SU-DHL-6 (cell line): ENCODE data around the gene KLHL40.

Experiments used
- H2AFZ ChIP-seq: fragments of 200-600 bp; sonication (generic); 2 replicates; pipeline ENCODE4 v1.6.1; 2014; ENCODE audit warnings: low read depth, mild to moderate bottlenecking, moderate library complexity, mixed read lengths, antibody characterized with exemption, low read length; ENCODE audit not compliant: severe bottlenecking
- H3F3A ChIP-seq: fragments of 200-600 bp; shearing (Covaris generic); 2 replicates; pipeline ENCODE4 v1.6.0; 2016; ENCODE audit warnings: antibody characterized with exemption, mild to moderate bottlenecking; ENCODE audit not compliant: insufficient read depth
- H3K27ac ChIP-seq: fragments of 200-600 bp; sonication (generic); 2 replicates; pipeline ENCODE4 v1.5.1; 2016; ENCODE audit warnings: low read depth, mild to moderate bottlenecking, low read length, moderate library complexity, mixed read lengths
- H3K27me3 ChIP-seq: fragments of 200-600 bp; sonication (generic), shearing (Covaris generic); 2 replicates; pipeline ENCODE4 v1.6.0; 2014; ENCODE audit warnings: mild to moderate bottlenecking, low read length
- H3K36me3 ChIP-seq: fragments of 200-600 bp; sonication (generic); 2 replicates; pipeline ENCODE4 v1.6.1; 2014; ENCODE audit warnings: mild to moderate bottlenecking, low read length, mixed read lengths
- H3K4me2 ChIP-seq: fragments of 300-600, 200-600 bp; shearing (Covaris generic), sonication (generic); 2 replicates; pipeline ENCODE4 v1.6.0; 2014; ENCODE audit warnings: low read length, low read depth, mild to moderate bottlenecking; ENCODE audit not compliant: poor library complexity, severe bottlenecking
- H3K4me3 ChIP-seq: fragments of 200-600 bp; sonication (generic); 2 replicates; pipeline ENCODE4 v1.5.1; 2014; ENCODE audit warnings: antibody characterized with exemption, low read length, mild to moderate bottlenecking, mixed read lengths; ENCODE audit not compliant: insufficient read depth, poor library complexity, severe bottlenecking
- H3K79me2 ChIP-seq: fragments of 200-600 bp; sonication (generic); 2 replicates; pipeline ENCODE4 v1.6.1; 2014; ENCODE audit warnings: mild to moderate bottlenecking, low read length, moderate library complexity; ENCODE audit not compliant: insufficient read depth
- H3K9ac ChIP-seq: fragments of 200-600 bp; sonication (generic); 2 replicates; pipeline ENCODE4 v1.7.0; 2014; ENCODE audit warnings: mild to moderate bottlenecking, low read length
- H3K9me2 ChIP-seq: fragments of 200-600 bp; sonication (generic); replicated peaks from 2 replicates; pipeline ENCODE4 v1.6.1; 2014; ENCODE audit warnings: low read length; ENCODE audit not compliant: insufficient read depth
- H3K9me3 ChIP-seq: fragments of 200-600 bp; sonication (generic); 2 replicates; pipeline ENCODE4 v1.6.1; 2014; ENCODE audit warnings: low read length, mixed read lengths; ENCODE audit not compliant: insufficient read depth
- H4K20me1 ChIP-seq: fragments of 200-600 bp; sonication (generic); 2 replicates; pipeline ENCODE4 v1.6.1; 2014; ENCODE audit warnings: low read depth, mild to moderate bottlenecking, antibody characterized with exemption, low read length, moderate library complexity, mixed read lengths
- CTCF ChIP-seq: fragments of 200-600 bp; sonication (generic); IDR thresholded peaks from one replicate; pipeline ENCODE4 v1.5.1; 2017; ENCODE audit warnings: antibody characterized with exemption, mild to moderate bottlenecking, low read length, moderate library complexity; ENCODE audit not compliant: insufficient read depth, poor library complexity, severe bottlenecking
- EZH2phosphoT487 ChIP-seq: fragments of 200-600 bp; sonication (generic), shearing (Covaris generic); conservative IDR thresholded peaks from 2 replicates; pipeline ENCODE4 v1.6.1; 2018; ENCODE audit warnings: mild to moderate bottlenecking, antibody characterized with exemption, low read length, moderate library complexity, mixed read lengths

KLHL40 gene

DNA sequence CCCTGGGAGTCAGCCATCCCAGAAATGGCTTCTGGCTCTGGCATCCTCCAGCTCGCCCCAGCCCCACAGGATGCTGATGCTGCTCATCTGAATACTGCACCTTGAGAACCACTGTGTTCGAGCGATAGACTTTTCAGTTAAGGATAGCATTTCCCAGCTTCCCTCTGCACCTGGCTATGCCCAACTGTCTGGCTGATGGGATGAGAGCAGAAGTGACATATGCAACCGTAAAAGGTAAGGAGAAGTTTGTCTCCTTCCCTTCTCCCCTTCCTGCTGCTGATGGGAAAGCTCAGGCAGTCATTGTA lies 27.0 kb downstream of the KLHL40 start:
- Histone ChIP-seq H3K27me3 (no peaks in the 10 kb centered on the region), H3K9ac (no peak overlapping the region), H4K20me1 (no peaks in the 10 kb centered on the region), H2AFZ (no peak overlapping the region), H3K4me2 (no peak overlapping the region), H3K4me3 (no peak overlapping the region), H3K9me3 (no peaks in the 10 kb centered on the region), H3K27ac (no peak overlapping the region), H3K36me3 (no peaks in the 10 kb centered on the region), H3K9me2 (no peaks in the 10 kb centered on the region), H3K79me2 (no peaks in the 10 kb centered on the region), H3F3A (no peaks in the 10 kb centered on the region)
- no peak for TF ChIP-seq EZH2phosphoT487

- H3K4me3 ChIP-seq, result no peak overlapping the region
- no peak overlapping the region for H3K4me2 ChIP-seq
- no peaks in the 10 kb centered on the region for H3K36me3 ChIP-seq
- no peaks in the 10 kb centered on the region for H3K9me2 ChIP-seq
- H3F3A ChIP-seq, result no peaks in the 10 kb centered on the region
- H3K27me3 ChIP-seq, result no peaks in the 10 kb centered on the region
- no peak for TF ChIP-seq CTCF
- no peak for TF ChIP-seq EZH2phosphoT487
- H4K20me1 ChIP-seq, result no peaks in the 10 kb centered on the region
- H3K79me2 ChIP-seq, result no peaks in the 10 kb centered on the region
- H3K9me3 ChIP-seq, result no peaks in the 10 kb centered on the region
- H3K9ac ChIP-seq, result no peak overlapping the region
- no peak overlapping the region for H3K27ac ChIP-seq
- H2AFZ ChIP-seq, result no peak overlapping the region
Measured at GRCh38 chr3:42712688-42713372, 27.5 kb downstream of the KLHL40 start.

DNA sequence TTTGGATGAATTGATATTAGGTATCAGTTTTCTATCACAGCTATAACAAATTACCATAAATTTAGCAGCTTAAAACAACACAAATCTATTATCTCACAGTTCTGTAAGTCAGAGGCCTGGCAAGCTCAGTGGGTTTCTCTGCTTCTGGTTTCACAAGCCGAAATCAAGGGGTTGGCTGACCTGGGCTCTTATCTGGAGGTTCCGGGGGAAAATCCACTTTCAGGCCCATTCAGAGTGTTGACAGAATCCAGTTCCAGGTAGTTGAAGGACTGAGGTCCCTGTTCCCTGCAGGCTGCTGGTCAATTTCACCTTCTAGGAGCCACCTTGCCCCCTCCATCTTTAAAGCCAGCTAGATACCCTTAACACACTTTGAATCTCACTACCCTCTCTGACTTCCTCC lies 28.4 kb downstream of the KLHL40 start:
- Histone ChIP-seq H3K36me3 (no peaks in the 10 kb centered on the region), H3F3A (no peaks in the 10 kb centered on the region), H3K4me2 (no peak overlapping the region), H3K27ac (no peak overlapping the region), H3K9me3 (no peaks in the 10 kb centered on the region), H4K20me1 (no peaks in the 10 kb centered on the region), H3K79me2 (no peaks in the 10 kb centered on the region), H3K9me2 (no peaks in the 10 kb centered on the region), H2AFZ (no peak overlapping the region), H3K9ac (no peak overlapping the region), H3K4me3 (no peak overlapping the region), H3K27me3 (no peaks in the 10 kb centered on the region)
- TF ChIP-seq CTCF, result no peak
- TF ChIP-seq EZH2phosphoT487, result no peak

- H2AFZ ChIP-seq, result no peak overlapping the region
- no peaks in the 10 kb centered on the region for H3K79me2 ChIP-seq
- TF ChIP-seq CTCF, result no peak
- TF ChIP-seq EZH2phosphoT487, result no peak
- H4K20me1 ChIP-seq, result no peaks in the 10 kb centered on the region
- H3K27ac ChIP-seq, result no peak overlapping the region
- no peak overlapping the region for H3K4me2 ChIP-seq
- no peaks in the 10 kb centered on the region for H3K9me2 ChIP-seq
- H3K9ac ChIP-seq, result no peak overlapping the region
- no peak overlapping the region for H3K4me3 ChIP-seq
- H3K27me3 ChIP-seq, result no peaks in the 10 kb centered on the region
- H3K9me3 ChIP-seq, result no peaks in the 10 kb centered on the region
- H3K36me3 ChIP-seq, result no peaks in the 10 kb centered on the region
- no peaks in the 10 kb centered on the region for H3F3A ChIP-seq
Measured at GRCh38 chr3:42714171-42714852, 29.0 kb downstream of the KLHL40 start.
